HTERT RPE-1 (cell line): Measurements from ENCODE around the gene TIMM29.

Source experiments
- in situ Hi-C: fragments of 300-500 bp; cut with MboI; formaldehyde crosslinking; loops from 4 replicates; pipeline ENCODE4 v1.14.3; 2020; ENCODE audit warnings: low sequenced_read_pairs

Gene TIMM29

GRCh38 chr19:10928563-10929401 is at the start of gene TIMM29, which contains the start of gene YIPF2:
Gene TIMM29 (plus strand): TSS chr19:10928811. CDS start chr19:10928823, 12 bp downstream.
Gene YIPF2 (minus strand): TSS chr19:10928639. CDS start chr19:10928410, 229 bp downstream.
- in situ Hi-C loops: no loop called here

- in situ Hi-C loops: no loop called here
Measured at GRCh38 chr19:10881403-10882107, 47.1 kb upstream of the TIMM29 start.

GRCh38 chr19:10882108-10882457 is 46.5 kb upstream of the TIMM29 start:
- in situ Hi-C loops: no loop called here

- in situ Hi-C loops: no loop called here
Measured at GRCh38 chr19:10884274-10884673, 44.3 kb upstream of the TIMM29 start.

- in situ Hi-C loops: no loop called here
Measured at GRCh38 chr19:10885201-10886169, 43.1 kb upstream of the TIMM29 start.

- in situ Hi-C loops: no loop called here
Measured at GRCh38 chr19:10887616-10888367, 40.8 kb upstream of the TIMM29 start.

- in situ Hi-C loops: no loop called here
Measured at GRCh38 chr19:10888421-10888866, 40.2 kb upstream of the TIMM29 start.

- in situ Hi-C loops: no loop called here
Measured at GRCh38 chr19:10889880-10890279, 38.7 kb upstream of the TIMM29 start.

- in situ Hi-C loops: no loop called here
Measured at GRCh38 chr19:10891405-10892086, 37.1 kb upstream of the TIMM29 start.

GRCh38 chr19:10892256-10892655 is 36.4 kb upstream of the TIMM29 start:
- in situ Hi-C loops: no loop called here

- in situ Hi-C loops: no loop called here
Measured at GRCh38 chr19:10894911-10895213, 33.7 kb upstream of the TIMM29 start.

GRCh38 chr19:10895363-10895762 is 33.2 kb upstream of the TIMM29 start:
- in situ Hi-C loops: no loop called here

- in situ Hi-C loops: no loop called here
Measured at GRCh38 chr19:10895920-10896319, 32.7 kb upstream of the TIMM29 start.

- in situ Hi-C loops: no loop called here
Measured at GRCh38 chr19:10896851-10897526, 31.6 kb upstream of the TIMM29 start.

GRCh38 chr19:10898633-10899032 is 30.0 kb upstream of the TIMM29 start:
- in situ Hi-C loops: no loop called here

GRCh38 chr19:10899151-10899653 is 29.4 kb upstream of the TIMM29 start:
- in situ Hi-C loops: no loop called here

- in situ Hi-C loops: no loop called here
Measured at GRCh38 chr19:10907925-10908324, 20.7 kb upstream of the TIMM29 start.

GRCh38 chr19:10908380-10908960 is 20.1 kb upstream of the TIMM29 start:
- in situ Hi-C loops: no loop called here
